CD4-positive, alpha-beta T cell treated with Interleukin-4 for 1 hour (primary cell): Measurements from ENCODE around the gene DDIT4L.
"Not testable (repeated sequence)": the region's sequence is repeated elsewhere in the genome, so short reads cannot be mapped to it uniquely, and the experiment has no call there.

Source experiments
- DNase-seq, 2 donors: peaks; one replicate each; pipeline ENCODE4 v3.0.0-alpha.2; 2020 to 2022

Gene DDIT4L

GRCh38 chr4:100189820-100190642, at the start of gene DDIT4L:
Gene DDIT4L, minus strand, starts transcription at chr4:100190468. Its CDS starts 485 bp downstream, at chr4:100189983.
- DNase-seq, result no peak

- DNase-seq, result no peak
Observed at GRCh38 chr4:100240008-100240407, 49.7 kb upstream of the DDIT4L start.

GRCh38 chr4:100224721-100225120, 34.5 kb upstream of the DDIT4L start:
- no peak for DNase-seq

- DNase-seq, result no peak
Observed at GRCh38 chr4:100224160-100224559, 33.9 kb upstream of the DDIT4L start.

GRCh38 chr4:100208964-100209363, 18.7 kb upstream of the DDIT4L start:
- DNase-seq, result no peak

- no peak for DNase-seq
Observed at GRCh38 chr4:100208459-100208858, 18.2 kb upstream of the DDIT4L start.

GRCh38 chr4:100206850-100207249, 16.6 kb upstream of the DDIT4L start:
- DNase-seq, result no peak

GRCh38 chr4:100198061-100198460, 7.8 kb upstream of the DDIT4L start:
- DNase-seq, result no peak

GRCh38 chr4:100196388-100197071, 6.3 kb upstream of the DDIT4L start:
- not testable (repeated sequence) for DNase-seq

GRCh38 chr4:100190643-100191600, 654 bp upstream of the DDIT4L start:
- no peak for DNase-seq

- no peak for DNase-seq
Observed at GRCh38 chr4:100188829-100189228, 1.4 kb downstream of the DDIT4L start.

- no peak for DNase-seq
Observed at GRCh38 chr4:100187781-100188180, 2.5 kb downstream of the DDIT4L start.

- no peak for DNase-seq
Observed at GRCh38 chr4:100184787-100185186, 5.5 kb downstream of the DDIT4L start.

GRCh38 chr4:100177855-100178254, 12.4 kb downstream of the DDIT4L start:
- DNase-seq, result no peak

GRCh38 chr4:100177126-100177525, 13.1 kb downstream of the DDIT4L start:
- DNase-seq, result no peak

- DNase-seq, result no peak
Observed at GRCh38 chr4:100175858-100176257, 14.4 kb downstream of the DDIT4L start.

- no peak for DNase-seq
Observed at GRCh38 chr4:100174985-100175383, 15.3 kb downstream of the DDIT4L start.

GRCh38 chr4:100170986-100171385, 19.3 kb downstream of the DDIT4L start:
- no peak for DNase-seq

GRCh38 chr4:100169491-100170485, 20.5 kb downstream of the DDIT4L start:
- DNase-seq, result no peak

- DNase-seq, result no peak
Observed at GRCh38 chr4:100168521-100168920, 21.7 kb downstream of the DDIT4L start.

- no peak for DNase-seq
Observed at GRCh38 chr4:100166297-100167039, 23.8 kb downstream of the DDIT4L start.
